Activated CD8-positive, alpha-beta memory T cell treated with anti-CD3 and anti-CD28 coated beads for 48 hours (primary cell): ENCODE data around the gene ERVH48-1.
A peak's percentile ranks its signal among the peaks of the same experiment; 100 is the strongest.
"Not testable (repeated sequence)": the region's sequence is repeated elsewhere in the genome, so short reads cannot be mapped to it uniquely, and the experiment has no call there.

ENCODE experiments used
- DNase-seq, 3 experiments: peaks; one replicate each; pipeline ENCODE4 v3.0.0-alpha.2; 2020; ENCODE audit warnings: low read depth in 2 of 3, low spot score in 2 of 3

The ERVH48-1 gene

DNA sequence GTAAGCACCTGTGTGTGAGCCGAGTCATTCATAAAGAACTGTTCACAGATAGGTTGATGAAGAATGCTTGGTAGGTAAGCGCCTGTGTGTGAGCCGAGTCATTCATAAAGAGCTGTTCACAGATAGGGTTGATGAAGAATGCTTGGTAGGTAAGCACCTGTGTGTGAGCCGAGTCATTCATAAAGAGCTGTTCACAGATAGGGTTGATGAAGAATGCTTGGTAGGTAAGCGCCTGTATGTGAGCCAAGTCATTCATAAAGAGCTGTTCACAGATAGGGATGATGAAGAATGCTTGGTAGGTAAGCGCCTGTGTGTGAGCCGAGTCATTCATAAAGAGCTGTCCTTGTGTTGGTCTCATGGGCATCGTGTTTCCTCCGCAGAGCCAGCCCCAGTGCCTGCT lies 16.9 kb downstream of the ERVH48-1 start:
- DNase-seq, result not testable (repeated sequence)

DNA sequence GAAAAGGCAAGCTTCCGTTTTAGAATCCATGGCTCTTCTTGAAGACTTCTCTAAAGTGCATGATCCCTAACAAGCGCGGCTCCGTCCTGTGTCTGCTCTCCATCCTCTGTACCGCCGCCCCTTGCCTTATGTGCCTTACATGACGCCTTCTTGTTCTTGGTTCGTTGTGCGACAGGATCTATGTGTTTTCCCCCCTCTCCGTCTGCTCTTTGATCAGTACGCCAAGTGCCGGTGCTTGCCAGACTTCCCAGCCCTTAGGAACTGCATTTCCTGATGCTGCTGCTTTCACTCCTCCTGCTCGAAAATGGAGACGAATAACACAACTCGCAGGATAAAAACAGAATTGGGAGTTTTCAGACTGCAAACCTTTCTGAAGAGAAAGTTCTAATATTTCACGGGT lies 19.2 kb downstream of the ERVH48-1 start:
- no peak for DNase-seq

DNA sequence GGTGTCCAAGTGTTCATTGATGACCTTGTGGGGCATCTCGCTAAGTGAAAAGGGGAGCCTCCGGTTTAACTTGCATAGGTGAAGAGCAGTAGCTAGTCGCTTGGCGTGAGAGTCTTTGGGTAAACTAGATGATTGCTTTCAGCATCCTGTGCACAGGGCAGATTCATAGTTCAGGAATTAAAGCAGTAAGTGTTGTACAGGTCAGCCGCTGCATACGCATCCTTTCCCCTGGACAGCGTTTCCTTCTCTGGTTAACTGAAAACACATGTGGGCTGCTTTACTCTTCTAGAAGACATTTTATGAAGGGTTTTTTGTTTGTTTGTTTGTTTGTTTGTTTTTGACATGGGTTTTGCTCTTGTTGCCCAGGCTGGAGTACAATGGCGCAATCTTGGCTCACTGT lies 20.2 kb downstream of the ERVH48-1 start:
- no peak for DNase-seq

DNA sequence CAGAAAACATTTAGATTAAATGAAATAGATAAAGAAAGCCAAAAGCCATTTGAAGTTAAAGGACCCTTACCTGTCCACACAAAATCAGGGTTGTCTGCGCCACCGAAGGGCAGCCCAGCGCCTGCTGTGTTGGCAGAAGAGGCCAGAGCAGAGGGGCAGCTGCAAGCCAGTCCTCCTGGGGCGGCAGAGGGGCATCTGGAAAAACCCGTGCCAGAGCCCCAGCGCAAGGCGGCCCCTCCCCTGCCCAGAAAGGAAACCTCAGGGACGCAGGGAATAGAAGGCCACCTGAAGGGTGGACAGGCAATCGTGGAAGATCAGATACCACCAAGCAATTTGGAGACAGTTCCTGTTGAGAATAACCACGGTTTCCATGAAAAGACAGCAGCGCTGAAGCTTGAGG lies 21.6 kb downstream of the ERVH48-1 start:
- DNase-seq, result no peak

DNA sequence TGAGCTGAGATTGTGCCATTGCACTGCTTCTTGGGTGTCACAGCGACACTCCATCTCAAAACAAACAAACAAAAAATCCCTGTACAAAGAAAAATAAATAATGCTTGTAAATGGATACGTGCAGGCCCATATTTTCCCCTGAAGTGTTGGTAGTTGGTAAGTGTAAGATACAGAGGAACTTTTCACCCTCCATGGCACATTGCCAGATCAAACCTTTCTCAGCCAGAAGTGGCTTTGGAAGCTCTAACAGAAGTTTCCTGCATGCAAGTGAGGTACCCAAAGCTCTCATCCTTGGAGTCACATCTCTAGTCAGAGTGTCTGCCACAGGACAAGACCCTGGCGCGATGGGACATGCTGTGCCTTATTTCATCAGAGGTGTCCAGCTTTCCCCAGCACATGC lies 25.0 kb downstream of the ERVH48-1 start:
- no peak for DNase-seq

DNA sequence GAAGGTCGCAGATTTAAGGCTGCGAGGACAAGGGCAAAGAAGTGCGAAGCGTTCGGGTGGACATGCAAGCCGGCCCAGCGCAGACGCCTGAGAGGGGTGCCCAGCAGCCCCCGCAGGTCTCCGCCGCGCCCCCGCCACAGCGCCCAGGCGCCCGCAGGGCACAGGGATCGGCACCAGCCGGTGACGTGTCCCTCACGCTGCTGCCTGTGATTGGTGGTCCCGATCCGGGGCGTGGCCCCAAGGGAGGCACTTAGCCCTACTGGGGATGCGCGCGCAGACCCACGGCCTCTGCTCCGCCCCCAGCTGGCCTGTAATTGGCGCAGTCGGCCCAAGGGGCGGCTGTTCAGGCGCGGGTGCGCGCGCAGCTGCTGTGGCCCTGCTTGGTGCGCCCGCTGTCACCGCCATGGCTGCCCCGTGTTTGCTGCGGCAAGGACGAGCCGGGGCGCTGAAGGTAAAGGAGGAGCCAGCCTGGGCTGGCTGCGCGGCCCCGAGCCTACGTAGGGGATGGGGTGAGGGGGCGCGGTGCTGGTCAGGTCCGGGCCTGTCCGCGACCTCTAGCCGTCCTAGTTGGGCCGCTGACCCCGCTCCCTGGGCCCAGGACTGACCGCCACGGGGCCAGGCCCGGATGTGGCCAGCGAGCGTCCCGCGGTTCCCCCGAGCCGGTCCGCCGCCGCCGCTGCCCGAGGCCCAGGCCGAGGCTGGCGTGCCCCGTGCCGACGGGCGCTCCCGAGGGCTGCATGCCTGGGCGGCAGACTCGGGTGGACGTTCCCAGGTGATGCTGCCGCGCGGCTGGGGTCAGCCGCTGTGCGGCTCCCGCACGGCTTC lies 32.3 kb downstream of the ERVH48-1 start, which contains the start of gene NDUFV3:
NDUFV3 (plus strand) TSS at position 379 of the 825 bp plus-strand sequence; CDS start at position 404, 25 bp downstream.
- peak; percentile 99 to 100 (median 100) for DNase-seq

DNA sequence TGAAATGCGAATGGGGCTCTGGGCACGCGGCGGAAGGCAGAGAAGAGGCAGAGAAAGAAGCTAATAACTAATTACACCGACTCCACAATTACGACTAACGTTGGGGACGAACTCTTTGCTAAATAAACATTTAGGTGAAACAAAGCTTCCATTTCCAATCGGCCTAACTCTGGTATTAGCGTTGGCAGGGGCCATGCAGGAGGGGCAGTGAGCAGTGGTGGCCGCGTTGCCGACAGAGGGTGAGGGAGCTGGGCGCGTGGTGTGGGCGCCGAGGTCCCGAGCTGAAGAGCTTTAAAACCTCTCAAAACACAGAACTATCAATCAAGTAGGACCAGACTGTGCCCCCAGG lies 32.9 kb downstream of the ERVH48-1 start:
- no peak for DNase-seq

DNA sequence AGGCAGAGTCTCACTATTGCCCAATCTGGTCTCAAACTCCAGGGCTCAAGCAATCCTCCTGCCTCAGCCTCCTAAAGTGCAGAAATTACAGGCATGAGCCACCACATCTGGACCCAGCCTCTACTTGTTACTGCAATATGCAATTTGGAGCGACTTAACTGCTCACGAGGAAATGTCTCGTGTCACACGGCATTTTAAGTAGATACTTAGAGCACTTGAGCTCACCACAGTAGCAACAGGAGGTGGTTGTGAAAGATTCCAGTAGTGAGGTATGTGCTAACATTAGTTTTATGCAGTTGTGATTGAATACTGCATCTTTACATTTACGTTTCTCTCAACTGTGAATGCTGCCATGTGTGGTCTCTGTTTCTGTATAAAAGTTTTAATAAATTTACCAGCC lies 38.1 kb downstream of the ERVH48-1 start:
- DNase-seq, result no peak

DNA sequence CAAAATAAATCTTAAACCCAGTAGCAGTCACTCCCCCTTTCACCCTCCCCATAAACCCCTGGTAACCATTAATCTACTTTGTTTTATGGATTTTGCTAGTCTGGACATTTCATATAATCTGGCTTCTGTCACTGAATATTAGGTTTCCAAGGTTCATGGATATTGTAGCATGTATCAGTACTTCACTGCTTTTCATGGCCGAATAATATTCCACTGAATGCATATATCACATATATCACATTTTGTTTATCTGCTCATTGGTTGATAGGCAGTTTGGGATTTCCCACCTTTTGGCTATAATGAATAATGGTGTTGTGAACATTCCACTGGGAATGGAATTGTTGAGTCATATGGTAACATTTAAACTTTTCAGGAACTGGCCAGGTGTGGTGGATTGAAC lies 41.5 kb downstream of the ERVH48-1 start:
- DNase-seq, result no peak

DNA sequence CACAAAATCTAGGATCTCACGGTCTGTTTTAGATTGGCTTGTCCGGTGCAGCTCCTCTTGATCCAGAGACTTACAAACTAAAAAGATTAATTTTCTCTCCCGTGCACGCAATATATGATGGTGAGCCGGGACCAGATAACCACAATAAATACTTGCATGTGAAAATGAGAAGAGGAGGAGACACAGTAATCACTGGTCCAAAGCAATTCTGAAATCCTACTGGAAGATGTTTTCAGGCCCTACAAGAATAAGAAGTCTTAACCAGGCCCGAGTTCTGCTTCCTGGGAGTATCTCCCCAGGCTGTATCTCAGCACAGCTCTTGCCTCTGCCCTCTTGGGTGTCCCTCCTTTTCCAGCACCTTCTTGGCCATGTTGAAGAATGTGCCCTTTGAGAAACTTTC lies 45.1 kb downstream of the ERVH48-1 start:
- DNase-seq, result no peak

DNA sequence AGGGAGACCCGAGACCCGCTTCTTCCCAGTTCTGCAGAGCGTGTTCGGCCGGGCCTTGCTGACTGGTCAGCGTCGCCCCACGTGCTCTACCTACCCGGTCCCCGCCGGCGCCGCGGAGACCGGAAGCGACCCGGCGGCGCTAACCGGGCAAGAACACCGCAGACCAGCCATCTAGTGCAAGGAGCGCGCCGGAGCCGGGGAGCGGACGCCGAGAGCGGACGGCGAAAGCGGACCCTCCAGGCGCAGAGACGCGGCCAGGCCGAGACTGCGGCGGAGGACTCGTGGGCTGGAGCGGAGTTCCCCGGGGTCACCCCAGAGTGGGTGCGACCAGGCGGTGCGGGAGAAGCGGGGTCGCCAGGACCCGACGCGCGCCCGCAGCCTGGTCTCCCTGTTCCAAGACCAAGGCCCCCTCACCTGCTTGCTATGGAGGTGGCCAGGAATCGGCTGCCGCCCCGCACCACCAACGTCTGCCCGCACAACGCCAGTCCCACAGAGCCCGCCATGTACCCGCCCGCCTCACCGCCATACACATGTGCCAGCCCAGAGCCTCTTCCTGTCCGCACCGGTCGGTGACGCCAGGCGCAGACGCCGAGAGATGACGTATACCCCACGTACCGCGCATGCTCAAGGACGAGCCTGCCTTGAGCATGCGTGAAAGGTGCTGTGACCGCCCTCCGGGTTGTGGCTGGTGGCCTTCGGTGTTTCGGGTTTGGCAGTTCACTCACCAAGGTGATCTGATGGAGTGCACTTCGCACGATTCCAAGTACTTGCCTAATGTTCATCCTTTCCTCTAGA lies 46.2 kb downstream of the ERVH48-1 start, which contains the start of gene WDR4:
WDR4 (minus strand) TSS at position 547 of the 795 bp plus-strand sequence; CDS start at position 503, 44 bp downstream.
- DNase-seq, result peak; percentile 97 to 100 (median 98)

DNA sequence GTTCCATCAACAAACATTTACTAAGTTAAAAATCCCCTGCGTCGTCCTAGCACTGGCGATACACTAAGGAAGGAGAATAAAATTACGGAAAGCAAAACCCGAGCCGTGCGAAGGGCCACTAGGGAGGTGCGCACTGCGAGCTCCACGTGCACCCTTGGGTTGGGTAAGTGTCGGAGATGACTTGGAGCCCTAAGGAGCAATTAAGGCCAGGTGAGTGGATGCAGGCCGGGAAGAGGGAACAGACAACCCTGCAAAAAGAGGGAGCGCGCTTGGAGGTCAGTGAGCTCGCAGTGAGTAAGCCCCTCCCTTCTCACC lies 46.8 kb downstream of the ERVH48-1 start:
- DNase-seq, result no peak

DNA sequence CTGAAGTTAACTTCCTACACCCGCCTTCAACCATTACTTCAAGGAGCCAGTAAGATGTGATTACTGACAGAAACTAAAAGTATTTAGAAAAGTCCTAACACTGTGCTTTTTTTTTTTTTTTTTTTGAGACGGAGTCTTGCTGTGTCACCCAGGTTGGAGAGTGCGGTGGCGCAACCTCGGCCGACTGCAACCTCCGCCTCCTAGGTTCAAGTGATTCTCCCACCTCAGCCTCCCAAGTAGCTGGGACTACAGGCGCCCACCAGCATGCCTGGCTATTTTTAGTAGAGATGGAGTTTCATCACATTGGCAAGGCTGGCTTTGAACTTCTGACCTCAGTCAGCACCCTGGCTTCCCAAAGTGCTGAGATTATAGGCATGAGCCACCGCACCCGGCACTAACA lies 49.6 kb downstream of the ERVH48-1 start:
- DNase-seq, result not testable (repeated sequence)

DNA sequence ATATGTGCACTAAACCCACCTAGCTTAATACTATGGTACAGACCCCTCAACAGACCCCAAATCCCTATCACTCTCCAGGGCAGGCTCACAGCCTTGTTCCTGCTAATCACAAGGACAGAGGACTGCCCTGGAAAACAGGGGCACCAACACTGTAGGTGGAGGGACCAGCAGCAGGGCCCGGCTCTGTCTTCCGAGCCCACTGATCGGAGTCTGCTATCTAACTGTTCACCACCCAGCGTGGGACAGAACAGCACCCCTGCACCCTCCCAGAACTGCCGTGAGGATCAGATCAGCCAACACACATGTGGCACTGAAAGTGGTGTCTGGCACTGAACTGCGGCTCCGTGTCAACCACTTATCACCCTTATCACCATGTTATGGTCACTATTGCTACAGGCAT lies 52.3 kb downstream of the ERVH48-1 start:
- DNase-seq, result no peak

DNA sequence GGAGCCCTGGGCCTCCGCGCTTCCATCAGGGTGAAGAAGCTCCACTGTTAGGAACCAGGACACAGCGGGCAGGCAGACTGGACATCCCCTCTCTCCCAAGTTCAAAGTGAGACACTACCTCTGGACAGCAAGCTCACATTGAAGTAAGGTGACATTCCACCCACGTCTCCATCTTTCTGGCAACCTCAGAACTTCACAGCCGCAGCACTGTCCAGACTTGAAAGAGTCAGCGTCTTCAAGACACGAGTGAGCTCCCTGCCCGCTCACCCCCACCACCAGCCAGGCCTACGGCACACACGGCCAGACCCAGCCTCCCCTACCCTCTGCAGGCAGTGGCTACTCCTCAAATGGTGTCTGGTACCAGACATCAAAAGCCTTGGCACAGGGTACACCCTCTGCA lies 57.2 kb downstream of the ERVH48-1 start:
- no peak for DNase-seq
